K562 (cell line): Measurements from ENCODE around the gene SP100. TPM values are rescaled to one million over a fixed set of nuclear protein-coding genes. Genes with fewer than 3 reads are reported as not detected.

ENCODE experiments used
- E2F6 ChIP-seq, 2 experiments: IDR thresholded peaks; 2 replicates each; pipeline ENCODE4 v1.6.1; 2011; ENCODE audit warnings: borderline replicate concordance in 1 of 2, control low read depth in 1 of 2, low read depth in 1 of 2, low read length in 1 of 2, mild to moderate bottlenecking in 1 of 2, mixed read lengths in 1 of 2, moderate library complexity in 1 of 2; ENCODE audit not compliant: insufficient read depth in 1 of 2, insufficient read length in 1 of 2, poor library complexity in 1 of 2, severe bottlenecking in 1 of 2; ENCODE audit errors: extremely low read depth in 1 of 2
- EGR1 ChIP-seq: fragments of 450-650 bp; conservative IDR thresholded peaks from 2 replicates; pipeline ENCODE4 v1.6.1; 2017; ENCODE audit warnings: mild to moderate bottlenecking
- ELF2 ChIP-seq: fragments of 250-450 bp; sonication (Bioruptor Pico); IDR thresholded peaks from 2 replicates; pipeline ENCODE4 v1.5.0; 2021; ENCODE audit warnings: mild to moderate bottlenecking
- KLF6 ChIP-seq: fragments of 250-450 bp; sonication (Bioruptor Pico); IDR thresholded peaks from 2 replicates; pipeline ENCODE4 v1.4.0; 2020; ENCODE audit warnings: mild to moderate bottlenecking, moderate library complexity, borderline replicate concordance
- NRF1 ChIP-seq, 2 experiments: fragments of 450-650 bp; IDR thresholded peaks in 1 of 2; conservative IDR thresholded peaks in 1 of 2; 2 replicates each; pipeline ENCODE4 v1.6.1; 2014; ENCODE audit warnings: mild to moderate bottlenecking in 2 of 2
- PHF8 ChIP-seq: fragments of 200-600 bp; sonication (generic); IDR thresholded peaks from 2 replicates; pipeline ENCODE4 v1.6.1; 2012; ENCODE audit warnings: mixed run types, mild to moderate bottlenecking, inconsistent platforms, low read length, moderate library complexity, borderline replicate concordance
- POLR2A ChIP-seq: fragments of 450-650 bp; conservative IDR thresholded peaks from 2 replicates; pipeline ENCODE4 v1.6.1; 2016
- POLR2H ChIP-seq: IDR thresholded peaks from 2 replicates; pipeline ENCODE4 v1.6.1; 2016; ENCODE audit warnings: missing genetic modification characterization, low read depth, mild to moderate bottlenecking, control low read depth, missing compliant biosample characterization, moderate library complexity
- RAD51 ChIP-seq: fragments of 450-650 bp; IDR thresholded peaks from 2 replicates; pipeline ENCODE4 v1.7.1; 2016; ENCODE audit warnings: low read depth, mild to moderate bottlenecking, borderline replicate concordance
- RBFOX2 ChIP-seq: fragments of 200-400 bp; formaldehyde crosslinking; IDR thresholded peaks from 2 replicates; pipeline ENCODE4 v1.6.1; 2017; ENCODE audit warnings: low read depth, mild to moderate bottlenecking, low read length, moderate library complexity
- RCOR1 ChIP-seq, 2 experiments: IDR thresholded peaks; 2 replicates each; pipeline ENCODE4 v1.6.1; 2012; ENCODE audit warnings: low read depth in 2 of 2, low read length in 2 of 2, borderline replicate concordance in 1 of 2, improper control_type of control experiment in 1 of 2
- SPI1 ChIP-seq: IDR thresholded peaks from 2 replicates; pipeline ENCODE4 v1.6.1; 2011; ENCODE audit warnings: low read depth, low read length, control low read depth, borderline replicate concordance
- SRF ChIP-seq, 2 experiments: fragments of 250-450, 450-650 bp in 1 of 2; sonication (Bioruptor Pico) in 1 of 2; sonication (generic) in 1 of 2; formaldehyde crosslinking; IDR thresholded peaks; 2 replicates each; pipeline versions ENCODE4 v1.5.0 to v1.5.1; 2020 to 2022; ENCODE audit warnings: mild to moderate bottlenecking in 1 of 2, missing genetic modification reagents in 1 of 2
- TAF7 ChIP-seq: fragments of 450-650 bp; IDR thresholded peaks from 2 replicates; pipeline ENCODE4 v1.6.1; 2016; ENCODE audit warnings: missing genetic modification characterization, missing compliant biosample characterization
- TAF9B ChIP-seq: fragments of 450-650 bp; IDR thresholded peaks from 2 replicates; pipeline ENCODE4 v1.6.1; 2018; ENCODE audit warnings: mild to moderate bottlenecking; ENCODE audit not compliant: partially characterized antibody
- TBL1XR1 ChIP-seq, 2 experiments: IDR thresholded peaks; 2 replicates each; pipeline ENCODE4 v1.6.1; 2012; ENCODE audit warnings: improper control_type of control experiment in 2 of 2, low read length in 2 of 2, mild to moderate bottlenecking in 1 of 2
- TBP ChIP-seq: optimal IDR thresholded peaks from 2 replicates; pipeline ENCODE3; 2011; ENCODE audit warnings: low read depth, low read length, improper control_type of control experiment
- TFAP4 ChIP-seq: sonication (generic); formaldehyde crosslinking; IDR thresholded peaks from 2 replicates; pipeline ENCODE4 v1.8.0; 2022; ENCODE audit warnings: missing genetic modification reagents, mild to moderate bottlenecking, moderate library complexity, borderline replicate concordance
- TOE1 ChIP-seq, 2 experiments: fragments of 450-650 bp in 1 of 2; sonication (generic) in 1 of 2; formaldehyde crosslinking in 1 of 2; IDR thresholded peaks; 2 replicates each; pipeline versions ENCODE4 v1.7.1 to v1.8.0; 2016 to 2022; ENCODE audit warnings: borderline replicate concordance in 2 of 2, mild to moderate bottlenecking in 2 of 2, antibody characterized with exemption in 1 of 2, inconsistent platforms in 1 of 2, low read depth in 1 of 2, missing genetic modification reagents in 1 of 2, moderate library complexity in 1 of 2
- USF2 ChIP-seq: sonication (generic); formaldehyde crosslinking; IDR thresholded peaks from 2 replicates; pipeline ENCODE4 v1.5.0; 2020; ENCODE audit warnings: missing genetic modification reagents
- YY1 ChIP-seq, 3 experiments: IDR thresholded peaks; 2 replicates each; pipeline ENCODE4 v1.6.1; 2011; ENCODE audit warnings: low read length in 2 of 3, mild to moderate bottlenecking in 2 of 3, moderate library complexity in 2 of 3, borderline replicate concordance in 1 of 3, control low read depth in 1 of 3, low read depth in 1 of 3; ENCODE audit not compliant: insufficient read depth in 3 of 3, insufficient replicate concordance in 2 of 3, control insufficient read depth in 1 of 3, insufficient read length in 1 of 3; ENCODE audit errors: extremely low read depth in 1 of 3
- ZFX ChIP-seq: sonication (generic); formaldehyde crosslinking; IDR thresholded peaks from 2 replicates; pipeline ENCODE4 v1.8.0; 2022; ENCODE audit warnings: mild to moderate bottlenecking, missing genetic modification reagents, moderate library complexity
- ZNF121 ChIP-seq: sonication (generic); formaldehyde crosslinking; conservative IDR thresholded peaks from 2 replicates; pipeline ENCODE4 v1.8.0; 2022; ENCODE audit warnings: missing genetic modification reagents
- polyA plus RNA-seq, 8 experiments: library from polyadenylated mRNA; depleted of rRNA in 4 of 8; stranded (reverse) in 5 of 8; unstranded in 3 of 8; fragments of >200 nt; fragmentation: Nextera tagmentation in 2 of 8; fragmentation: Illumina TruSeq in 1 of 8; extraction: Ambion mirVana in 2 of 8; extraction: Trizol in 1 of 8; gene quantifications; 2 replicates each; pipeline versions ENCODE4 v1.2.1 to v1.2.3, GENCODE V29; 2011 to 2014; ENCODE audit warnings: inconsistent platforms in 1 of 8, missing spikeins in 1 of 8
- total RNA-seq, 7 experiments: library from RNA; depleted of rRNA in 6 of 7; stranded (reverse); fragments of >200 nt in 6 of 7; fragmentation: Illumina TruSeq in 2 of 7; extraction: Trizol in 2 of 7; gene quantifications; 2 replicates each; pipeline versions ENCODE4 v1.2.1 to v1.2.3, GENCODE V29; 2011 to 2021; ENCODE audit warnings: low replicate concordance in 1 of 7

Gene SP100
- total and polyA plus RNA-seq, 9 of the 15 experiments (the other 6 are each of a cell fraction or from before 2014, with no cell fraction given): 19.2 to 39.2 (median 34.6) TPM

GRCh38 chr2:230416061-230416721 is at the start of gene SP100 (continued):
- peak; percentile 53 for TF ChIP-seq USF2 (CRISPR knock-in tag)
- peak; percentile 29; the same call in 1 of the 2 replicates for TF ChIP-seq EGR1
- no peak for TF ChIP-seq TBL1XR1 (IDR thresholded peaks at IDR 0.05; ENCODE audit: low read length in 2 of 2)
- peak; percentile 94 for TF ChIP-seq ZFX
- TF ChIP-seq SPI1: peak; percentile 75
- no peak for TF ChIP-seq ZNF121 (CRISPR knock-in tag)
- TF ChIP-seq ELF2 (CRISPR knock-in tag): peak; percentile 45; the same call in 1 of the 2 replicates
- peak in 1 of 2 experiments; percentile 35; a peak in 1 of 4 replicates for TF ChIP-seq SRF (CRISPR knock-in tag; IDR thresholded peaks at IDR 0.05)
- TF ChIP-seq TBP: peak; percentile 50
- peak; percentile 23; the same call in 1 of the 2 replicates for TF ChIP-seq KLF6 (CRISPR knock-in tag)
- TF ChIP-seq RCOR1 (IDR thresholded peaks at IDR 0.05; ENCODE audit: borderline replicate concordance in 1 of 2, low read depth in 2 of 2, low read length in 2 of 2): peak in 1 of 2 experiments; percentile 7; a peak in 1 of 4 replicates
- peak; percentile 19 to 48; a peak in 3 of 4 replicates for TF ChIP-seq NRF1 (conservative IDR thresholded peaks at IDR 0.05 in 1 of 2, IDR thresholded peaks at IDR 0.05 in 1 of 2)
- peak in 1 of 3 experiments; percentile 68 for TF ChIP-seq YY1 (IDR thresholded peaks at IDR 0.05; ENCODE audit: borderline replicate concordance in 1 of 3, control insufficient read depth in 1 of 3, extremely low read depth in 1 of 3, insufficient read depth in 3 of 3, insufficient read length in 1 of 3, insufficient replicate concordance in 2 of 3, low read depth in 1 of 3, low read length in 2 of 3)
- peak; percentile 80 for TF ChIP-seq RBFOX2
- peak; percentile 76; the same call in 1 of the 2 replicates for TF ChIP-seq RAD51
- TF ChIP-seq PHF8: peak; percentile 79
- peak; percentile 60 for TF ChIP-seq TAF9B
- TF ChIP-seq TOE1 (IDR thresholded peaks at IDR 0.05; ENCODE audit: borderline replicate concordance): peak; percentile 35; the same call in 1 of the 2 replicates
- TF ChIP-seq TOE1 (CRISPR knock-in tag; IDR thresholded peaks at IDR 0.05; ENCODE audit: borderline replicate concordance, low read depth): no peak
- TF ChIP-seq TFAP4: peak; percentile 69; the same call in 1 of the 2 replicates
- TF ChIP-seq TAF7 (tag): 0 out of 2 replicates have a peak, but pooled peaks have one; percentile 14
- TF ChIP-seq POLR2H (tag): peak; percentile 40; the same call in 1 of the 2 replicates
- peak; percentile 79 for TF ChIP-seq POLR2A
- TF ChIP-seq E2F6 (IDR thresholded peaks at IDR 0.05; ENCODE audit: borderline replicate concordance in 1 of 2, extremely low read depth in 1 of 2, insufficient read depth in 1 of 2, insufficient read length in 1 of 2, low read depth in 1 of 2, low read length in 1 of 2, poor library complexity in 1 of 2, severe bottlenecking in 1 of 2): peak in 1 of 2 experiments; percentile 42
